GM23338 (cell line): ENCODE data around the gene CACNA1C. TPM values are rescaled to one million over a fixed set of nuclear protein-coding genes. Genes with fewer than 3 reads are reported as not detected.

Experiments
- ATAC-seq: fragments of 200-7000 bp; cut with Tn5 transposase; 3 replicates; pipeline ENCODE4 v1.9.1; 2020
- DNase-seq: peaks from one replicate; pipeline ENCODE4 v3.0.0-alpha.2; 2015; ENCODE audit warnings: low spot score
- H2AFZ ChIP-seq: fragments of 200-600 bp; sonication (generic); 2 replicates; pipeline ENCODE4 v1.8.0; 2016; ENCODE audit warnings: antibody characterized with exemption, mild to moderate bottlenecking, moderate library complexity
- H3F3A ChIP-seq: fragments of 200-600 bp; sonication (generic); replicated peaks from 2 replicates; pipeline ENCODE4 v1.8.0; 2017; ENCODE audit warnings: antibody characterized with exemption, mixed run types, low read depth
- H3K27ac ChIP-seq: fragments of 200-600 bp; sonication (generic); 2 replicates; pipeline ENCODE4 v1.6.1; 2016; ENCODE audit warnings: low read depth
- H3K27me3 ChIP-seq: fragments of 200-600 bp; sonication (generic); 2 replicates; pipeline ENCODE4 v1.8.0; 2016; ENCODE audit warnings: mild to moderate bottlenecking, mixed run types, moderate library complexity; ENCODE audit not compliant: insufficient read depth
- H3K36me3 ChIP-seq: fragments of 200-600 bp; sonication (generic); 2 replicates; pipeline ENCODE4 v1.8.0; 2016; ENCODE audit warnings: mild to moderate bottlenecking; ENCODE audit not compliant: insufficient read depth
- H3K4me1 ChIP-seq: fragments of 200-600 bp; sonication (generic); 2 replicates; pipeline ENCODE4 v1.8.0; 2016; ENCODE audit warnings: mild to moderate bottlenecking, moderate library complexity; ENCODE audit not compliant: insufficient read depth
- H3K4me2 ChIP-seq: fragments of 200-600 bp; sonication (generic); 2 replicates; pipeline ENCODE4 v1.7.1; 2017; ENCODE audit warnings: mixed run types
- H3K4me3 ChIP-seq: fragments of 200-600 bp; sonication (generic); 2 replicates; pipeline ENCODE4 v1.6.1; 2016; ENCODE audit warnings: mixed run types
- H3K79me2 ChIP-seq: fragments of 200-600 bp; sonication (generic); replicated peaks from 2 replicates; pipeline ENCODE4 v1.8.0; 2017; ENCODE audit warnings: mild to moderate bottlenecking; ENCODE audit not compliant: insufficient read depth
- H3K9me2 ChIP-seq: fragments of 200-600 bp; sonication (generic); 2 replicates; pipeline ENCODE4 v1.8.0; 2017; ENCODE audit not compliant: insufficient read depth
- H4K20me1 ChIP-seq: fragments of 200-600 bp; sonication (generic); replicated peaks from 2 replicates; pipeline ENCODE4 v1.8.0; 2017; ENCODE audit warnings: mild to moderate bottlenecking; ENCODE audit not compliant: insufficient read depth
- H3K27ac Mint-ChIP-seq: 2 replicates; pipeline ENCODE4 v1.8.0; 2020; ENCODE audit warnings: inconsistent platforms, mild to moderate bottlenecking, moderate library complexity, mixed read lengths
- H3K27me3 Mint-ChIP-seq: 3 replicates; pipeline ENCODE4 v1.8.0; 2022; ENCODE audit warnings: low read depth, mild to moderate bottlenecking, moderate library complexity, mixed read lengths, inconsistent platforms; ENCODE audit not compliant: insufficient read depth, poor library complexity
- H3K36me3 Mint-ChIP-seq: 3 replicates; pipeline ENCODE4 v1.8.0; 2021; ENCODE audit warnings: low read depth, mild to moderate bottlenecking, inconsistent platforms, moderate library complexity, mixed read lengths
- H3K4me1 Mint-ChIP-seq: 3 replicates; pipeline ENCODE4 v1.8.0; 2020; ENCODE audit warnings: mild to moderate bottlenecking, inconsistent platforms, mixed read lengths
- H3K4me3 Mint-ChIP-seq: 3 replicates; pipeline ENCODE4 v1.8.0; 2021; ENCODE audit warnings: moderate library complexity, mild to moderate bottlenecking, inconsistent platforms, mixed read lengths
- H3K9me3 Mint-ChIP-seq: 3 replicates; pipeline ENCODE4 v1.8.0; 2020; ENCODE audit warnings: moderate library complexity, mild to moderate bottlenecking, inconsistent platforms, mixed read lengths
- CREB1 ChIP-seq: fragments of 250-450 bp; sonication (Bioruptor Pico); IDR thresholded peaks from 2 replicates; pipeline ENCODE4 v1.5.0; 2020; ENCODE audit warnings: low read depth, mild to moderate bottlenecking, moderate library complexity
- CTCF ChIP-seq, 2 experiments: fragments of 200-600 bp in 1 of 2; sonication (generic) in 1 of 2; conservative IDR thresholded peaks; 2 replicates each; pipeline versions ENCODE4 v1.5.1 to v1.6.1; 2016 to 2017; ENCODE audit warnings: antibody characterized with exemption in 2 of 2, low read depth in 2 of 2, mild to moderate bottlenecking in 2 of 2, moderate library complexity in 1 of 2
- EZH2 ChIP-seq: fragments of 200-600 bp; sonication (generic); IDR thresholded peaks from one replicate; pipeline ENCODE4 v1.8.0; 2017; ENCODE audit warnings: antibody characterized with exemption, mild to moderate bottlenecking, low read depth; ENCODE audit not compliant: unreplicated experiment
- EZH2phosphoT487 ChIP-seq: fragments of 200-600 bp; sonication (generic); IDR thresholded peaks from one replicate; pipeline ENCODE4 v1.8.1; 2018; ENCODE audit warnings: antibody characterized with exemption; ENCODE audit not compliant: unreplicated experiment
- NANOG ChIP-seq: IDR thresholded peaks from 2 replicates; pipeline ENCODE4 v1.6.1; 2016; ENCODE audit warnings: antibody characterized with exemption, borderline replicate concordance
- POLR2AphosphoS5 ChIP-seq: IDR thresholded peaks from 2 replicates; pipeline ENCODE4 v1.6.1; 2016; ENCODE audit warnings: antibody characterized with exemption, low read depth
- REST ChIP-seq: IDR thresholded peaks from one replicate; pipeline ENCODE4 v1.6.1; 2018; ENCODE audit warnings: antibody characterized with exemption; ENCODE audit not compliant: unreplicated experiment
- STAT1 ChIP-seq: IDR thresholded peaks from one replicate; pipeline ENCODE4 v1.6.1; 2016; ENCODE audit warnings: antibody characterized with exemption; ENCODE audit not compliant: unreplicated experiment
- ZNF114 ChIP-seq: fragments of 250-450 bp; sonication (Bioruptor Pico); IDR thresholded peaks from 2 replicates; pipeline ENCODE4 v1.5.0; 2020; ENCODE audit warnings: mild to moderate bottlenecking, moderate library complexity
- ZNF331 ChIP-seq: fragments of 250-450 bp; sonication (Bioruptor Pico); IDR thresholded peaks from 2 replicates; pipeline ENCODE4 v1.5.0; 2020; ENCODE audit warnings: low read depth, mild to moderate bottlenecking, moderate library complexity
- polyA plus RNA-seq: library from polyadenylated mRNA; unstranded; fragments of >200 nt; fragmentation: Nextera tagmentation; extraction: Ambion mirVana; gene quantifications from 2 replicates; pipeline ENCODE4 v1.2.1, GENCODE V29; 2016
- total RNA-seq: library from RNA; depleted of rRNA; stranded (reverse); fragments of >200 nt; shearing (Covaris generic); gene quantifications from 2 replicates; pipeline ENCODE4 v1.2.3, GENCODE V29; 2014

CACNA1C gene
- total and polyA plus RNA-seq, 2 experiments from 2014 or later, result 0.78 to 2.1 TPM

- TF ChIP-seq CTCF (conservative IDR thresholded peaks at IDR 0.05; ENCODE audit: low read depth in 2 of 2) (no peak), ZNF114 (no peak), ZNF331 (no peak), CREB1 (CRISPR knock-in tag) (no peak), EZH2phosphoT487 (no peak), STAT1 (no peak), EZH2 (no peak)
These were observed 569.7 kb downstream of the CACNA1C start (continued) for GRCh38 chr12:2622460-2622859.

- DNase-seq, result no peak
- Histone ChIP-seq H3K4me2 (no peak overlapping the region), H3K27me3 (no peaks in the 10 kb centered on the region), H4K20me1 (no peaks in the 10 kb centered on the region), H2AFZ (no peak overlapping the region), H3K36me3 (no peaks in the 10 kb centered on the region), H3K9me2 (no peaks in the 10 kb centered on the region), H3K79me2 (no peaks in the 10 kb centered on the region), H3K4me1 (peaks cover 22% of the 10 kb centered on the region), H3K27ac (no peak overlapping the region), H3K4me3 (no peak overlapping the region), H3F3A (no peaks in the 10 kb centered on the region)
- Mint-ChIP-seq H3K27me3 (peaks cover 8% of the 10 kb centered on the region), H3K27ac (no peak overlapping the region), H3K9me3 (no peaks in the 10 kb centered on the region; the same call in 2 of the 3 replicates), H3K4me1 (peaks cover 27% of the 10 kb centered on the region), H3K36me3 (no peaks in the 10 kb centered on the region), H3K4me3 (no peak overlapping the region)
- ATAC-seq, result no peak
- TF ChIP-seq EZH2phosphoT487, result no peak
- TF ChIP-seq NANOG, result no peak
- TF ChIP-seq REST, result no peak
- TF ChIP-seq STAT1, result no peak
- no peak for TF ChIP-seq POLR2AphosphoS5
These were observed 570.7 kb downstream of the CACNA1C start for GRCh38 chr12:2623472-2623871.
